Measurements from ENCODE around the gene BTBD8. TPM values are rescaled to one million over a fixed set of nuclear protein-coding genes. Genes with fewer than 3 reads are reported as not detected.

The BTBD8 gene
- total RNA-seq, 1 experiment from 2014 or later, result 3.9 TPM

DNA sequence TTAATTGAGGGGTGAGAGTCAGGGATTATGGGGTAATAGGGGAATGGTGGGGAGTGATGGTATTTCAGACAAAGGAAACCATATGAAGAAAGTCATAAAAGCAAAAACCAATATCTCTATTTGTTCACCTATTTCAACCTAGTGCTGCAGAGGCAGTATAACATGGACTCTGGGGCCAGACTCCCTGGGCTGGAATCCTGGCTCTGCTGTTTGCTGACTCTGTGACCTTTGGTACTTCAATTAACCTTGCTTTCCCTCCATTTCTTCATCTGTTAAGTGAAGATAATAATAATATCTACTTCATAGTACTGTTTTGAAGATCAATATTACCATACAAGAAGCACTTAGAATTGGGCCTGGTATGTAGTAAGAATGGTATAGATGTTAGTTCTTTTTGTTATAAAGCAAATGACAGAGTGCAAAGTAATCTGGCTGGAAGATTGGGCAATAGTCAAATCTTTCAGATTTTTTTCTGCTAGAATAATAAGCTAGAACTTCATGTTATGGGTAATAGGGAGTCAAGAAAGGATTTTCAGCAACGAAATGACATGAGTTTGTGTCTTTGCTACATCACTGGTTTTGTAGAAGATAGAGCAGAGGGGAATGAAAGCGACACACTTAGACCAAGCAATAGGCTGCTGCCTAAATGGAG is 41.3 kb upstream of the BTBD8 start:
- no peak for TF ChIP-seq EZH2 (IDR thresholded peaks at IDR 0.05; ENCODE audit: low read length, unreplicated experiment)
- no peak for TF ChIP-seq EZH2phosphoT487 (IDR thresholded peaks at IDR 0.05; ENCODE audit: borderline replicate concordance, low read length)
- Histone ChIP-seq H3F3A (ENCODE audit: low read length, unreplicated experiment) (no peaks in the 10 kb centered on the region), H3K9me2 (replicated peaks; ENCODE audit: low read length) (no peaks in the 10 kb centered on the region), H3K27ac (ENCODE audit: low read length) (no peak overlapping the region), H3K79me2 (ENCODE audit: low read length) (no peaks in the 10 kb centered on the region), H3K4me2 (ENCODE audit: low read length) (no peak overlapping the region), H3K9me3 (ENCODE audit: low read length) (no peaks in the 10 kb centered on the region), H2AFZ (ENCODE audit: low read length) (no peak overlapping the region), H3K9ac (ENCODE audit: low read length) (no peak overlapping the region), H3K27me3 (ENCODE audit: low read length) (no peaks in the 10 kb centered on the region), H3K4me1 (ENCODE audit: insufficient read depth, low read length) (no peaks in the 10 kb centered on the region), H4K20me1 (ENCODE audit: low read length) (no peaks in the 10 kb centered on the region), H3K36me3 (ENCODE audit: low read depth, low read length) (no peaks in the 10 kb centered on the region), H3K4me3 (ENCODE audit: low read length) (no peak overlapping the region)
- ChIA-PET POLR2A (ENCODE audit: unreplicated experiment) (no interaction called here), CTCF (no interaction called here)
- BruUV-seq (replicated peaks), result no TSS peak
- ATAC-seq (no peak), DNase-seq (no peak)
- intact Hi-C loops (cut with micrococcal nuclease), result no loop called here

DNA sequence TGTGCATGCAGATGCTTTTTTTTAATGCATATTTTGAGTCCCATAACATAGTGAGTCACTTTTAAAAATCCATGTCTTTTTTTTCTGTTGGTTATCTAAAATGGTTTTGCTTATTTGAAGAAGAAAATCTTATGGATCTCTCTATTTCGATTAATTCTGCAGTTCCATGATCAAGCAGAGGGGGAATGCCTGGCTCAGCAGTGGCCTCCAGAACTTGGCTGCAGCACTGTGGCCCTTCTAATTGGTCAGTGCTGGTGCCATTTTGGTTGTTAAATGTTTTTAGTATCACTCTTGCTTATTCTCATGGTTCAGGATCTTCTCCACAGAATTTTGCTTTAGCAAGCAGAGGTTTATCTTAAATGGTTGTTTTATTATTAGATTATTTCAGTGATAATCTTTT is 39.2 kb upstream of the BTBD8 start:
- no peaks in the 10 kb centered on the region for H4K20me1 ChIP-seq (ENCODE audit: low read length)
- ChIA-PET CTCF (no interaction called here), POLR2A (ENCODE audit: unreplicated experiment) (no interaction called here)
- no peak overlapping the region for H2AFZ ChIP-seq (ENCODE audit: low read length)
- intact Hi-C loops (cut with micrococcal nuclease), result no loop called here
- H3K9me3 ChIP-seq (ENCODE audit: low read length), result no peaks in the 10 kb centered on the region
- DNase-seq (no peak), ATAC-seq (no peak)
- H3K27ac ChIP-seq (ENCODE audit: low read length), result no peak overlapping the region
- no peaks in the 10 kb centered on the region for H3K79me2 ChIP-seq (ENCODE audit: low read length)
- TF ChIP-seq EZH2 (IDR thresholded peaks at IDR 0.05; ENCODE audit: low read length, unreplicated experiment) (no peak), EZH2phosphoT487 (IDR thresholded peaks at IDR 0.05; ENCODE audit: borderline replicate concordance, low read length) (no peak)
- TF ChIP-seq, protein P1, sequence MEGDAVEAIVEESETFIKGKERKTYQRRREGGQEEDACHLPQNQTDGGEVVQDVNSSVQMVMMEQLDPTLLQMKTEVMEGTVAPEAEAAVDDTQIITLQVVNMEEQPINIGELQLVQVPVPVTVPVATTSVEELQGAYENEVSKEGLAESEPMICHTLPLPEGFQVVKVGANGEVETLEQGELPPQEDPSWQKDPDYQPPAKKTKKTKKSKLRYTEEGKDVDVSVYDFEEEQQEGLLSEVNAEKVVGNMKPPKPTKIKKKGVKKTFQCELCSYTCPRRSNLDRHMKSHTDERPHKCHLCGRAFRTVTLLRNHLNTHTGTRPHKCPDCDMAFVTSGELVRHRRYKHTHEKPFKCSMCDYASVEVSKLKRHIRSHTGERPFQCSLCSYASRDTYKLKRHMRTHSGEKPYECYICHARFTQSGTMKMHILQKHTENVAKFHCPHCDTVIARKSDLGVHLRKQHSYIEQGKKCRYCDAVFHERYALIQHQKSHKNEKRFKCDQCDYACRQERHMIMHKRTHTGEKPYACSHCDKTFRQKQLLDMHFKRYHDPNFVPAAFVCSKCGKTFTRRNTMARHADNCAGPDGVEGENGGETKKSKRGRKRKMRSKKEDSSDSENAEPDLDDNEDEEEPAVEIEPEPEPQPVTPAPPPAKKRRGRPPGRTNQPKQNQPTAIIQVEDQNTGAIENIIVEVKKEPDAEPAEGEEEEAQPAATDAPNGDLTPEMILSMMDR (conservative IDR thresholded peaks at IDR 0.05; ENCODE audit: low read depth, low read length), result no peak
- H3K4me1 ChIP-seq (ENCODE audit: insufficient read depth, low read length), result no peaks in the 10 kb centered on the region
- H3K4me2 ChIP-seq (ENCODE audit: low read length), result no peak overlapping the region
- H3K4me3 ChIP-seq (ENCODE audit: low read length), result no peak overlapping the region
- H3K9me2 ChIP-seq (replicated peaks; ENCODE audit: low read length), result no peaks in the 10 kb centered on the region
- H3F3A ChIP-seq (ENCODE audit: low read length, unreplicated experiment), result no peaks in the 10 kb centered on the region
- H3K27me3 ChIP-seq (ENCODE audit: low read length), result no peaks in the 10 kb centered on the region
- H3K9ac ChIP-seq (ENCODE audit: low read length), result no peak overlapping the region
- no TSS peak for BruUV-seq (replicated peaks)
- no peaks in the 10 kb centered on the region for H3K36me3 ChIP-seq (ENCODE audit: low read depth, low read length)

DNA sequence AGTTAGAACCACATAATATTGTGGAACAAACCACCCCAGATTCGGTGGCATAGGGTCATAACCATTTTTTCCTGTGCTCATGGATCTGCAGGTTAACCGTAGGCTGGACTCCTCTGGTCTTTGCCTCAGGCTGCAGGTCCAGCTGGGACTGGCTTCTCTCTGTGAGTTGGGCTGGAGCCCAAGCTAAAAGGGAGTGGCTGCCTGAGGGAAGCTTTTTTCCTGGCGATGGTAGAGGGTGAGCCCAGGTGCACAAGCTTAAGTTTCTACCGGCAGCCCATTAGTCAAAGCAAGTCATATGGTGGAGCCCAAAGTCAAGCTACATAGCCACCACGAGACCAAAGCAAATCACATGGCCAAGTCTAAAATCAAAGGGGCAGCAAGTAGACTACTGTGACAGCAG is 36.5 kb upstream of the BTBD8 start:
- H3K27me3 ChIP-seq (ENCODE audit: low read length), result no peaks in the 10 kb centered on the region
- H3K27ac ChIP-seq (ENCODE audit: low read length), result no peak overlapping the region
- H2AFZ ChIP-seq (ENCODE audit: low read length), result no peak overlapping the region
- H3F3A ChIP-seq (ENCODE audit: low read length, unreplicated experiment), result no peaks in the 10 kb centered on the region
- H3K79me2 ChIP-seq (ENCODE audit: low read length), result no peaks in the 10 kb centered on the region
- DNase-seq (peak; percentile 41), ATAC-seq (no peak)
- no peak overlapping the region for H3K4me3 ChIP-seq (ENCODE audit: low read length)
- no peaks in the 10 kb centered on the region for H3K9me3 ChIP-seq (ENCODE audit: low read length)
- no peaks in the 10 kb centered on the region for H3K36me3 ChIP-seq (ENCODE audit: low read depth, low read length)
- H3K9me2 ChIP-seq (replicated peaks; ENCODE audit: low read length), result no peaks in the 10 kb centered on the region
- H3K4me1 ChIP-seq (ENCODE audit: insufficient read depth, low read length), result no peaks in the 10 kb centered on the region
- no peak overlapping the region for H3K4me2 ChIP-seq (ENCODE audit: low read length)
- no peak for TF ChIP-seq EZH2phosphoT487 (IDR thresholded peaks at IDR 0.05; ENCODE audit: borderline replicate concordance, low read length)
- TF ChIP-seq EZH2 (IDR thresholded peaks at IDR 0.05; ENCODE audit: low read length, unreplicated experiment), result no peak
- TF ChIP-seq, protein P1 (conservative IDR thresholded peaks at IDR 0.05; ENCODE audit: low read depth, low read length), result no peak
- BruUV-seq (replicated peaks), result no TSS peak
- H3K9ac ChIP-seq (ENCODE audit: low read length), result no peak overlapping the region
- CTCF ChIA-PET, result no interaction called here
- POLR2A ChIA-PET (ENCODE audit: unreplicated experiment), result no interaction called here
- intact Hi-C loops (cut with micrococcal nuclease), result no loop called here
- no peaks in the 10 kb centered on the region for H4K20me1 ChIP-seq (ENCODE audit: low read length)
